ENCODE results near the gene DPYD. TPM values are rescaled to one million over a fixed set of nuclear protein-coding genes. Genes with fewer than 3 reads are reported as not detected.

DPYD gene
- total RNA-seq, 1 donor from 2014 or later: 8.8 TPM

DNA sequence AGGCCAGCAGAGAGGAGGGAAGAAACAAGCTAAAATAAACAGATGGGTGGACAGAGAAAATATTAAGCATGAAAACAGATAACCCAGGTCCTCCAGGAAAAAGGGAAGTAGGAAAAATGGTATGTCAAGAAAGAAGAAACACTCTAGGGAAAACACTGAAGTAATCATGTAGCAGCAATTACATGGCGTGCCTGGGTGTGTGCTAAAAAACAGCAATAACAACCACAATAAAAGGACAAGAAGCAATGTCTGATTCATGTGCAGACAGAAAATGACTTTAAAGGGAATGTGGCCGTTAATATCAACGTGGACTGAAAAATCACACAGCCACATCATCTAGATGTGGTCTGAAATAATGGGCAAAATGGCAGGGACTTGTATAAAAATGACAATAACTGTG is 829.6 kb downstream of the DPYD start:
- Mint-ChIP-seq H3K27me3 (ENCODE audit: low read depth, unreplicated experiment) (no peaks in the 10 kb centered on the region), H3K36me3 (ENCODE audit: low read depth, unreplicated experiment) (no peaks in the 10 kb centered on the region), H3K4me3 (ENCODE audit: unreplicated experiment) (no peak overlapping the region), H3K27ac (ENCODE audit: unreplicated experiment) (no peak overlapping the region), H3K4me1 (ENCODE audit: low read depth, unreplicated experiment) (peaks cover 1% of the 10 kb centered on the region), H3K9me3 (ENCODE audit: unreplicated experiment) (no peaks in the 10 kb centered on the region)
- H3K27ac ChIP-seq (ENCODE audit: low read depth, low read length): no peak overlapping the region
- H3K9ac ChIP-seq (ENCODE audit: low read length): no peak overlapping the region
- no peaks in the 10 kb centered on the region for H3K27me3 ChIP-seq (ENCODE audit: insufficient read depth, low read length)
- TF ChIP-seq EZH2 (IDR thresholded peaks at IDR 0.05; ENCODE audit: insufficient read depth, low read length): no peak
- TF ChIP-seq, protein P1, sequence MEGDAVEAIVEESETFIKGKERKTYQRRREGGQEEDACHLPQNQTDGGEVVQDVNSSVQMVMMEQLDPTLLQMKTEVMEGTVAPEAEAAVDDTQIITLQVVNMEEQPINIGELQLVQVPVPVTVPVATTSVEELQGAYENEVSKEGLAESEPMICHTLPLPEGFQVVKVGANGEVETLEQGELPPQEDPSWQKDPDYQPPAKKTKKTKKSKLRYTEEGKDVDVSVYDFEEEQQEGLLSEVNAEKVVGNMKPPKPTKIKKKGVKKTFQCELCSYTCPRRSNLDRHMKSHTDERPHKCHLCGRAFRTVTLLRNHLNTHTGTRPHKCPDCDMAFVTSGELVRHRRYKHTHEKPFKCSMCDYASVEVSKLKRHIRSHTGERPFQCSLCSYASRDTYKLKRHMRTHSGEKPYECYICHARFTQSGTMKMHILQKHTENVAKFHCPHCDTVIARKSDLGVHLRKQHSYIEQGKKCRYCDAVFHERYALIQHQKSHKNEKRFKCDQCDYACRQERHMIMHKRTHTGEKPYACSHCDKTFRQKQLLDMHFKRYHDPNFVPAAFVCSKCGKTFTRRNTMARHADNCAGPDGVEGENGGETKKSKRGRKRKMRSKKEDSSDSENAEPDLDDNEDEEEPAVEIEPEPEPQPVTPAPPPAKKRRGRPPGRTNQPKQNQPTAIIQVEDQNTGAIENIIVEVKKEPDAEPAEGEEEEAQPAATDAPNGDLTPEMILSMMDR (IDR thresholded peaks at IDR 0.05; ENCODE audit: insufficient read depth, low read depth, low read length): no peak
- H3K79me2 ChIP-seq (ENCODE audit: insufficient read depth, low read length): no peaks in the 10 kb centered on the region
- peaks cover 15% of the 10 kb centered on the region for H3K4me1 ChIP-seq (ENCODE audit: insufficient read depth, low read length)
- DNase-seq (ENCODE audit: low read depth): no peak
- H2AFZ ChIP-seq (ENCODE audit: low read depth, low read length): no peak overlapping the region
- no peak overlapping the region for H3K4me2 ChIP-seq (ENCODE audit: low read length)
- H3K9me3 ChIP-seq (ENCODE audit: insufficient read depth, low read depth, low read length): no peaks in the 10 kb centered on the region
- no peaks in the 10 kb centered on the region for H4K20me1 ChIP-seq (ENCODE audit: insufficient read depth, low read length)
- no peaks in the 10 kb centered on the region for H3K36me3 ChIP-seq (ENCODE audit: insufficient read depth, low read length)
- no peak for FAIRE-seq
- no peak overlapping the region for H3K4me3 ChIP-seq (ENCODE audit: insufficient read depth, low read depth, low read length)

DNA sequence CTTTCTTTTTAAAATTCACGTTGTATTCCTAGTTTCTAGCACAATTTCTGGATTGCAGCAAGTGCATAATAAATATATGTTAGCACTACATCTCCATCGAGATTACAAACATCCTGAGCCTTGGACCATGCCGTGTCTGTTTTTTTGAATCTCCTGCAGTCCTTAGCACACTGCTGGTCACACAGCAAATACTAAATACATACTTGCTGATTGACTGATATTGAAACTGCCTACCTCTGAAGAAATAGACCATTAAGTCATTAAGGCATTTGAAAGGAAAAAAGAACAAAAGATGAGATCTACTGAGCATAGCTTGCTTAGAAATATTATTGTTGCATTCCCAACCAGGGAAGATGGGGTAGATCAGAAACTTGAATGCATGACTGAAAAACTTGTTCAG is 830.1 kb downstream of the DPYD start:
- TF ChIP-seq EZH2 (IDR thresholded peaks at IDR 0.05; ENCODE audit: insufficient read depth, low read length): no peak
- TF ChIP-seq, protein P1 (IDR thresholded peaks at IDR 0.05; ENCODE audit: insufficient read depth, low read depth, low read length): no peak
- no peaks in the 10 kb centered on the region for H3K27me3 Mint-ChIP-seq (ENCODE audit: low read depth, unreplicated experiment)

DNA sequence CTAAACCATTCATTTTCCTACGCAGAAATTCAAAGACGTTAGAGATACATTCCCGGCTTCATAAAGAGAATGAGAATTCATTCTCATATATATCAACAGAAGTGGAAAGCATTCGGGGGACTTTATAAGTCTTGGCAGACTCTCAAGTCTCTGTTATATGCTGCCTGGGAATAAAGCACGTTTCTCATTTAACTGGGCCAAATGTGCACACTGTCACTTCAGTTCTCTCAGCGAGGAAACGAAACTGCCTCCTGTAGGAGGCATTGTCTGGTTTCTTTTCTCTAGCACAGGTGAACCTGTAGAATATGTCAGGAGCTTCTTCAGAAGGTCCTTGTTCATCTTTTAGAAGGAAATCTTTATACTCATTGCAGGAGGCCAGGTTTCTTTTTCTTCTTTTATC is 831.7 kb downstream of the DPYD start:
- DNase-seq (ENCODE audit: low read depth) (no peak), FAIRE-seq (no peak)
- peaks cover 1% of the 10 kb centered on the region for H3K4me1 Mint-ChIP-seq (ENCODE audit: low read depth, unreplicated experiment)
- H3K4me2 ChIP-seq (ENCODE audit: low read length): no peak overlapping the region
- no peaks in the 10 kb centered on the region for H3K9me3 Mint-ChIP-seq (ENCODE audit: unreplicated experiment)
- H3K36me3 Mint-ChIP-seq (ENCODE audit: low read depth, unreplicated experiment): no peaks in the 10 kb centered on the region
- H3K4me1 ChIP-seq (ENCODE audit: insufficient read depth, low read length): peaks cover 10% of the 10 kb centered on the region
- H4K20me1 ChIP-seq (ENCODE audit: insufficient read depth, low read length): no peaks in the 10 kb centered on the region
- H2AFZ ChIP-seq (ENCODE audit: low read depth, low read length): no peak overlapping the region
- no peak overlapping the region for H3K27ac Mint-ChIP-seq (ENCODE audit: unreplicated experiment)
- H3K9ac ChIP-seq (ENCODE audit: low read length): no peak overlapping the region
- H3K27ac ChIP-seq (ENCODE audit: low read depth, low read length): no peak overlapping the region
- no peaks in the 10 kb centered on the region for H3K27me3 ChIP-seq (ENCODE audit: insufficient read depth, low read length)
- H3K36me3 ChIP-seq (ENCODE audit: insufficient read depth, low read length): no peaks in the 10 kb centered on the region
- no peak overlapping the region for H3K4me3 Mint-ChIP-seq (ENCODE audit: unreplicated experiment)
- no peaks in the 10 kb centered on the region for H3K27me3 Mint-ChIP-seq (ENCODE audit: low read depth, unreplicated experiment)
- no peaks in the 10 kb centered on the region for H3K9me3 ChIP-seq (ENCODE audit: insufficient read depth, low read depth, low read length)
- no peak for TF ChIP-seq EZH2 (IDR thresholded peaks at IDR 0.05; ENCODE audit: insufficient read depth, low read length)
- TF ChIP-seq, protein P1 (IDR thresholded peaks at IDR 0.05; ENCODE audit: insufficient read depth, low read depth, low read length): no peak
- no peaks in the 10 kb centered on the region for H3K79me2 ChIP-seq (ENCODE audit: insufficient read depth, low read length)
- no peak overlapping the region for H3K4me3 ChIP-seq (ENCODE audit: insufficient read depth, low read depth, low read length)

More for the DNA sequence above, 830.1 kb downstream of the DPYD start:
- Mint-ChIP-seq H3K4me3 (ENCODE audit: unreplicated experiment) (no peak overlapping the region), H3K27ac (ENCODE audit: unreplicated experiment) (no peak overlapping the region), H3K4me1 (ENCODE audit: low read depth, unreplicated experiment) (peaks cover 1% of the 10 kb centered on the region), H3K9me3 (ENCODE audit: unreplicated experiment) (no peaks in the 10 kb centered on the region), H3K36me3 (ENCODE audit: low read depth, unreplicated experiment) (no peaks in the 10 kb centered on the region)
- Histone ChIP-seq H4K20me1 (ENCODE audit: insufficient read depth, low read length) (no peaks in the 10 kb centered on the region), H3K27me3 (ENCODE audit: insufficient read depth, low read length) (no peaks in the 10 kb centered on the region), H3K36me3 (ENCODE audit: insufficient read depth, low read length) (no peaks in the 10 kb centered on the region), H3K4me2 (ENCODE audit: low read length) (no peak overlapping the region), H3K79me2 (ENCODE audit: insufficient read depth, low read length) (no peaks in the 10 kb centered on the region), H3K4me1 (ENCODE audit: insufficient read depth, low read length) (peaks cover 15% of the 10 kb centered on the region), H2AFZ (ENCODE audit: low read depth, low read length) (no peak overlapping the region), H3K27ac (ENCODE audit: low read depth, low read length) (no peak overlapping the region), H3K4me3 (ENCODE audit: insufficient read depth, low read depth, low read length) (no peak overlapping the region), H3K9ac (ENCODE audit: low read length) (no peak overlapping the region), H3K9me3 (ENCODE audit: insufficient read depth, low read depth, low read length) (no peaks in the 10 kb centered on the region)
- FAIRE-seq: no peak
- no peak for DNase-seq (ENCODE audit: low read depth)

Data from astrocyte (in vitro differentiated cells and primary cell).